Fibroblast of mammary gland (primary cell): ENCODE measurements around the gene MBP.
"Not testable (repeated sequence)": the region's sequence is repeated elsewhere in the genome, so short reads cannot be mapped to it uniquely, and the experiment has no call there.

Experiments used
- DNase-seq: peaks from one replicate; pipeline ENCODE4 v3.0.0-alpha.2; 2010; ENCODE audit warnings: low read depth
- H3K4me3 ChIP-seq: 2 replicates; pipeline ENCODE4 v1.5.1; 2011; ENCODE audit warnings: low read depth, mild to moderate bottlenecking, low read length, moderate library complexity; ENCODE audit not compliant: control insufficient read depth
- TF ChIP-seq, protein P1 (sequence below): conservative IDR thresholded peaks from 2 replicates; pipeline ENCODE4 v1.5.1; 2011; ENCODE audit warnings: low read depth, low read length, inconsistent platforms; ENCODE audit not compliant: control insufficient read depth, insufficient read depth

Gene MBP

DNA sequence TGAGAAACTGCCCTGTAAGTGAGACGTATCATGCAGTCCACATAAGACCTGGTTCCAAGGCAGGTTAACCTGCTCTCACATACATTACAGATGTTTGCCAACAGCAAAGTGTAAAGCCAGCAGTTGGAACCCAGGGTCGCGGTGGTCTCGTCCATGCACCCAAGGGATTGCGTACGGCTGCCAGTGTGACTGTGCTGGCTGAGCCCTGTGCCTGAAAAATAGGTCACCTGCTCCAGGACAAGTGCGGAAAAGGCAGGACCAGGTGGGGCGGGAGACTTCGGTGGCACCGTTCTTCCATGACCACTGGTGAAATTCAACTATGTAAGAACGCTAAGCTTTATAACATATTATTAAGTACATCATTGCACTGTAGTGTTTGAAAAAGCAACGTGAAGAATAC is 110.5 kb downstream of the MBP start:
- H3K4me3 ChIP-seq, result no peak overlapping the region
- DNase-seq, result no peak
- TF ChIP-seq, protein P1, sequence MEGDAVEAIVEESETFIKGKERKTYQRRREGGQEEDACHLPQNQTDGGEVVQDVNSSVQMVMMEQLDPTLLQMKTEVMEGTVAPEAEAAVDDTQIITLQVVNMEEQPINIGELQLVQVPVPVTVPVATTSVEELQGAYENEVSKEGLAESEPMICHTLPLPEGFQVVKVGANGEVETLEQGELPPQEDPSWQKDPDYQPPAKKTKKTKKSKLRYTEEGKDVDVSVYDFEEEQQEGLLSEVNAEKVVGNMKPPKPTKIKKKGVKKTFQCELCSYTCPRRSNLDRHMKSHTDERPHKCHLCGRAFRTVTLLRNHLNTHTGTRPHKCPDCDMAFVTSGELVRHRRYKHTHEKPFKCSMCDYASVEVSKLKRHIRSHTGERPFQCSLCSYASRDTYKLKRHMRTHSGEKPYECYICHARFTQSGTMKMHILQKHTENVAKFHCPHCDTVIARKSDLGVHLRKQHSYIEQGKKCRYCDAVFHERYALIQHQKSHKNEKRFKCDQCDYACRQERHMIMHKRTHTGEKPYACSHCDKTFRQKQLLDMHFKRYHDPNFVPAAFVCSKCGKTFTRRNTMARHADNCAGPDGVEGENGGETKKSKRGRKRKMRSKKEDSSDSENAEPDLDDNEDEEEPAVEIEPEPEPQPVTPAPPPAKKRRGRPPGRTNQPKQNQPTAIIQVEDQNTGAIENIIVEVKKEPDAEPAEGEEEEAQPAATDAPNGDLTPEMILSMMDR, result no peak

DNA sequence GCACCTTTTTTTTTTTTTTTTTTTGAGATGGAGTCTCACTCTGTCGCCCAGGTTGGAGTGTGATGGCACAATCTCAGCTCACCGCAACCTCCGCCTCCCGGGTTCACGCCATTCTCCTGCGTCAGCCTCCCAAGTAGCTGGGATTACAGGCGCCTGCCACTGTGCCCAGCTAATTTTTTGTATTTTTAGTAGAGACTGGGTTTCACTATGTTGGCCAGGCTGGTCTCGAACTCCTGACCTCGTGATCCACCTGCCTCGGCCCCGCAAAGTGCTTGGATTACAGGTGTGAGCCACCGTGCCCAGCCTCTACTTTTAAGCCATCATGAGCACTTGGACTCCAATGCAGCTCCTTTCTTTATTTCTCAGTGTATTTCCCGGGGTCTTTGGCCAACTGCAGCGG is 111.1 kb downstream of the MBP start:
- H3K4me3 ChIP-seq, DNase-seq: not testable (repeated sequence)

DNA sequence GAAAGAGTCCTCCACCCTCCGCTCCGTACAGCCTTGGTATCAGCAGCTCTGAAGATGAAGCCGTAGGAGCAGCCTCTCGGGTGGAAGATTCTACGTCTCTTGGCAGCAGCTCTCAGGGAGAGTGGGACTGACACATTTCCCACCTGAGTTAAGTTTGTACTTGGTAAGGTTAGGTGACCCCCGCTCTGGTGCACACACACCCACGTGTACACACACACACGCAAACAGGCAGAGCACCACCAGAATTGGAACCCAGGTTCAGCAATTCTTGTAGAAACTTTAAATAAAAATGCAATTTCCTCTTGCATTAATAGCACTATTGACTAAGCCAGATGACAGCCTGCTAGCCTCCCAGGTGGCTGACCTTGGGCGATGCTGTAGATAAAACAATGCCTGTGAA is 111.5 kb downstream of the MBP start:
- DNase-seq, result no peak
- TF ChIP-seq, protein P1, result no peak
- H3K4me3 ChIP-seq, result no peak overlapping the region

DNA sequence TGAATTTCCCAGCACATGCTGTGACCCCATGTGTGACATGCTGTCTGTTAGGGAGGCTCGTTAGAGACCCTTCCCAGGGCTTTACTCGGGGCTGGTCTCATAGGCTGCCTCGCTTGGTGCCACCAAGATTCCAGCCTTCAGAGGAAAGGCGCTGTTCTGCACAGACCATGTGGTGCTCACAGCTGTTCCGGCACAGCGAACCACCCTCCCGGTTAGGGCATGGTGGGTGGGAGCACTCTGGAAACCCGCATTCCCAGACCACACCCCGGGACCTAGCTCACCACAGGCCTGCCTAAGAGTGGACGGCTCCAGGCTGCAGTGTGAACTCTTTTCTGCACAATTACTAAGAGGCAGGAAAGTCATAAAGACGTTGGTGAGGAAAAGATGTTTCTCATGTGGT is 112.0 kb downstream of the MBP start:
- H3K4me3 ChIP-seq, result no peak overlapping the region
- TF ChIP-seq, protein P1, result no peak
- DNase-seq, result no peak

DNA sequence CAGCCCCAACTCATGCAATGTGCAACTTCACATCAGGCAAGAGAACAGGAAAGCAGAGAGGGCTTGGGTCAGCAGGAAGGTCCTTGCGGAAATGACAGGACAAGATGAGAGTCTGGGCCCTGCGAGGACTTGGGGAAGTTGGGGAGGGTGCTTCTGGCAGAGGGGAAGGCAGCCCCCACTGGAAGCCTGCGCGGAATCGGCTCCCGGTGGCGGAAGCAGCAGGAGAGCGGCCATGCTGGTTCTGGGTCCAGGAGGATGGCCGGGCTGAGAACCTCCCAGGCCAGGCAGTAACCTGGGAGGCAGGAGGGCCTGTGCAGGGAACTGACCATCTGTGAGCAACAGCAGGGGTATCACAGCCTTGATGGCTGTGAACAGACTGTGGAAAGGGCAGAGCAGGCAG is 112.9 kb downstream of the MBP start:
- DNase-seq, result no peak
- no peak overlapping the region for H3K4me3 ChIP-seq
- TF ChIP-seq, protein P1, result no peak

DNA sequence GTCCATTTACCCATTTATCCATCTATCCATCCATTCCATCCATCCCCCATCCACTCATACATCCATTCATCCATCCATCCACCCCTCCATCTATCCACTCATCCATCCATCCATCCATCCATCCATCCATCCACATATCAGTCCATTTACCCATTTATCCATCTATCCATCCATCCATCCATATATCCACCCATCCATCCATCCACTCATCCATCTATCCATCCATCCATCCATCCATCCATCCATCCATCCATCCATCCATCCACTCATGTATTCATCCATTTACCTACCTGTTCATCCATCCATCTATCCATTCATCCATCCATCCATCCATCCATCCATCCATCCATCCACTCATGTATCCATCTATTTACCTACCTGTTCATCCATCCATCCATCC is 113.9 kb downstream of the MBP start:
- not testable (repeated sequence) for DNase-seq, H3K4me3 ChIP-seq

DNA sequence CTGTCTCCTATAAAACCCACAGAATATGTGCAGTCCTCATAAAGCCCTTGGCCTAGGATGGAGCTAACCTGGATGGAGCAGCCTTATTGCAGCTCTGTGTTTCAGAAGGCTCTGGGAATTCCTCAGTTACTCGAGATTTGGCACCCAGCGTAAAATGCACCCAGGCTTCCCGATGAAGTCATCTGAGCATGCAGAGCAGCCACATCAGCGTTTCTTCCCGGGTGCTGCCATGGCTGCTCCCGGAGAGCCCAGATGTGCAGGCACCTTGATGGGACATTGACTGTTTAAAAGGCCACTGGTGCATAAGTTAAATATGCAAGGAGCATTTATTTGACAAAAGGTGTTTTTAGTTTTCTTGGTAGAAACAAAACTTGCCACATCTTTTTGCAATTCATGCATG is 115.2 kb downstream of the MBP start:
- DNase-seq, result peak; percentile 6
- TF ChIP-seq, protein P1, result no peak
- H3K4me3 ChIP-seq, result no peak overlapping the region

DNA sequence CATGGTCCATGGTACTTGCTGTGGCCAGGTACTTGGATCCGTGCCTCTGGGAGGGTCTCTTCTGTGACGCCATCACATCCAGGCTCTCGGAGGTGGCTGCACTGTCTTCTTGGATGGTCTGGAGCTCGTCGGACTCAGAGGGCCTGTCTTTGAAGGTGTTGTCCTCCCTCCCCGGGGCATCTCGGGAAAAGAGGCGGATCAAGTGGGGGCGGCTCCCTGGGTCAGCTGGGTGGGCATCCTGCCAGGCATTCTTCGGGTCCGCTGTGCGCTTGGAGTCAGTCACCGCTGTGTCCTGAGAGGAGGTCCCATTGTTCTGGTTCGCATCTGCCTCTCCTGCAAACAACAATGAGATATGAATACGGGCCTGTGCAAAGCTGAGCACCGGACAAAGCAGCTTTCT is 115.6 kb downstream of the MBP start:
- TF ChIP-seq, protein P1, result no peak
- no peak overlapping the region for H3K4me3 ChIP-seq
- no peak for DNase-seq
